Left colon (tissue), 2 donors: Measurements from ENCODE around the gene NCMAP. TPM values are rescaled to one million over a fixed set of nuclear protein-coding genes. Genes with fewer than 3 reads are reported as not detected.

Experiments
- ATAC-seq: fragments of 200-7000 bp; cut with Tn5 transposase; one replicate; pipeline ENCODE4 v1.9.1; 2020; ENCODE audit warnings: mild to moderate bottlenecking, moderate library complexity
- DNase-seq, 2 donors: peaks; one replicate each; pipeline ENCODE4 v3.0.0-alpha.2; 2020
- intact Hi-C, 2 donors: fragments of 100-400 bp; cut with DNase I in 1 of 2; cut with micrococcal nuclease in 1 of 2; formaldehyde crosslinking; loops; one replicate each; pipeline versions ENCODE4 v1.11.2 to v1.14.0; 2022; cut with DNase I, micrococcal nuclease
- total RNA-seq, 2 donors: library from RNA; stranded (reverse); fragmentation: NEBNext Ultra II Directional; extraction: Animal tissue kit (Norgen Biotek cat#: 25700); gene quantifications; one replicate each; pipeline ENCODE4 v1.2.1, GENCODE V29; 2021
- donor health status: DM: no; HTN: no; CAD: no.
- donor health status: DM: yes; HTN: yes; CAD: no.

Gene NCMAP
- total RNA-seq, 2 donors from 2014 or later, result 1.2 to 2.2 TPM

GRCh38 chr1:24643363-24644099 lies 87.6 kb downstream of the NCMAP start:
- peak; percentile 48 to 59 for DNase-seq
- intact Hi-C loops, result no loop called here
- peak; percentile 27 for ATAC-seq

GRCh38 chr1:24644100-24644384 lies 88.2 kb downstream of the NCMAP start:
- intact Hi-C loops, result no loop called here
- DNase-seq (peak in 1 of 2 donors; percentile 34), ATAC-seq (no peak)

- DNase-seq (no peak), ATAC-seq (no peak)
- intact Hi-C loops, result no loop called here
These were observed 93.0 kb downstream of the NCMAP start for GRCh38 chr1:24648919-24649318.

GRCh38 chr1:24652382-24652781 lies 96.5 kb downstream of the NCMAP start:
- intact Hi-C loops, result loop anchor here in 1 of 2 donors (5.0 kb wide), 1 partner anchor 570 kb away; no protein-coding TSS in a partner anchor
- no peak for DNase-seq
- no peak for ATAC-seq

GRCh38 chr1:24654010-24654409 lies 98.1 kb downstream of the NCMAP start:
- ATAC-seq, result no peak
- DNase-seq, result no peak
- intact Hi-C loops, result loop anchor here in 1 of 2 donors (5.0 kb wide), 1 partner anchor 568 kb away; no protein-coding TSS in a partner anchor

- intact Hi-C loops, result no loop called here
- DNase-seq (no peak), ATAC-seq (no peak)
These were observed 100.2 kb downstream of the NCMAP start for GRCh38 chr1:24656046-24656445.

- DNase-seq, result no peak
- ATAC-seq, result no peak
- intact Hi-C loops, result no loop called here
These were observed 101.9 kb downstream of the NCMAP start for GRCh38 chr1:24657781-24658180.

Other genes with a start within 250 kb of the NCMAP start
- gene GRHL3, start 236.7 kb upstream of the NCMAP start, total RNA-seq, result under 1 TPM in 1 of 2 donors, not detected in 1; 0.45 TPM
- gene STPG1, start 142.3 kb upstream of the NCMAP start, total RNA-seq, result 10 to 100 TPM; 17.6 to 24.7 TPM
- 10 to 100 TPM; 33.9 to 48.2 TPM for gene NIPAL3, start 140.3 kb upstream of the NCMAP start, total RNA-seq
- 10 to 100 TPM; 12.8 to 15.4 TPM for gene RCAN3, start 53.3 kb upstream of the NCMAP start, total RNA-seq
- gene SRRM1, start 87.2 kb downstream of the NCMAP start, total RNA-seq, result 100 to 1,000 TPM; 106 to 115 TPM
- gene CLIC4, start 189.4 kb downstream of the NCMAP start, total RNA-seq, result 10 to 100 TPM; 39.4 to 79.8 TPM